GM12892 (cell line): ENCODE measurements around the gene LRRFIP2.

Experiments
- POLR2A ChIP-seq: IDR thresholded peaks from 2 replicates; pipeline ENCODE4 v1.6.1; 2011; ENCODE audit warnings: low read depth, low read length, control low read depth
- POLR2AphosphoS5 ChIP-seq: IDR thresholded peaks from 2 replicates; pipeline ENCODE4 v1.6.1; 2011; ENCODE audit warnings: low read depth, low read length, control low read depth
- TAF1 ChIP-seq: IDR thresholded peaks from 2 replicates; pipeline ENCODE4 v1.6.1; 2011; ENCODE audit warnings: low read depth, mild to moderate bottlenecking, control low read depth, low read length, borderline replicate concordance

DNA sequence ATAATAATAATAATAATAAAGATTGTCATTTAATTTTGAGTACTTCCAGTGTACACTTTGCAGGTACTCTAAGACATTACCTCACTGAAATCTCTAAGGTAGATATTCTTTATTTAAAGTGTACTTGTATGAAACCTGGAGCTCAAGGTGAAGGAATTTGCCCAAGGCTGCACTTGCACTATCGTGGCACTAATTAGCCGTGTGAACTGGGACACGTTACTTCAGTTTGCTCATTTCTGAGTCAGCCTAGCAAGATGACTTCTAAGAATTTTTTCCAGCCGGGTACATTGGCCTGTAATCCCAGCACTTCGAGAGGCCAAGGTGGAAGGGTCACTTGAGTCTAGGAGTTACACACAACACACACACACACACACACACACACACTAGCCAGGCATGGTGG lies 147.5 kb downstream of the LRRFIP2 start:
- TF ChIP-seq POLR2A (no peak), POLR2AphosphoS5 (no peak), TAF1 (no peak)
